HepG2 (cell line): Measurements from ENCODE around the gene SPIB. TPM values are rescaled to one million over a fixed set of nuclear protein-coding genes. Genes with fewer than 3 reads are reported as not detected.
A peak's percentile ranks its signal among the peaks of the same experiment; 100 is the strongest.

Source experiments
- ARID2 ChIP-seq: sonication (generic); formaldehyde crosslinking; IDR thresholded peaks from 2 replicates; pipeline ENCODE4 v1.8.1; 2022; ENCODE audit warnings: mild to moderate bottlenecking, missing genetic modification reagents, borderline replicate concordance
- CBFB ChIP-seq: sonication (generic); formaldehyde crosslinking; IDR thresholded peaks from 2 replicates; pipeline ENCODE4 v1.4.0; 2020; ENCODE audit warnings: missing genetic modification reagents
- CC2D1A ChIP-seq: sonication (generic); formaldehyde crosslinking; IDR thresholded peaks from 2 replicates; pipeline ENCODE4 v1.8.1; 2023; ENCODE audit warnings: mild to moderate bottlenecking, missing genetic modification reagents
- FOSL2 ChIP-seq: sonication (generic); formaldehyde crosslinking; IDR thresholded peaks from 2 replicates; pipeline ENCODE4 v1.4.0; 2020; ENCODE audit warnings: missing genetic modification reagents
- GATAD2A ChIP-seq: IDR thresholded peaks from 2 replicates; pipeline ENCODE4 v1.6.1; 2016
- IKZF4 ChIP-seq: sonication (generic); formaldehyde crosslinking; IDR thresholded peaks from 2 replicates; pipeline ENCODE4 v1.5.1; 2020; ENCODE audit warnings: borderline replicate concordance, mild to moderate bottlenecking, low read depth, missing genetic modification reagents; ENCODE audit errors: not compliant biosample characterization
- KDM2A ChIP-seq: sonication (generic); formaldehyde crosslinking; IDR thresholded peaks from 2 replicates; pipeline ENCODE4 v1.4.0; 2020; ENCODE audit warnings: low read depth, missing genetic modification reagents, borderline replicate concordance
- MEIS1 ChIP-seq: sonication (generic); formaldehyde crosslinking; IDR thresholded peaks from 2 replicates; pipeline ENCODE4 v1.9.0; 2021; ENCODE audit warnings: mild to moderate bottlenecking, missing genetic modification reagents, moderate library complexity, borderline replicate concordance
- NKX3-1 ChIP-seq: sonication (generic); formaldehyde crosslinking; IDR thresholded peaks from 2 replicates; pipeline ENCODE4 v1.5.0; 2020; ENCODE audit warnings: missing genetic modification reagents
- ZFY ChIP-seq: sonication (generic); formaldehyde crosslinking; IDR thresholded peaks from 2 replicates; pipeline ENCODE4 v1.4.0; 2020; ENCODE audit warnings: missing genetic modification reagents
- ZNF326 ChIP-seq: sonication (generic); formaldehyde crosslinking; IDR thresholded peaks from 2 replicates; pipeline ENCODE4 v1.4.0; 2020; ENCODE audit warnings: missing genetic modification reagents, borderline replicate concordance
- ZNF354B ChIP-seq: sonication (generic); formaldehyde crosslinking; IDR thresholded peaks from 2 replicates; pipeline ENCODE4 v1.8.0; 2022; ENCODE audit warnings: mild to moderate bottlenecking, missing genetic modification reagents
- ZNF496 ChIP-seq: sonication (generic); formaldehyde crosslinking; IDR thresholded peaks from 2 replicates; pipeline ENCODE4 v1.8.1; 2023; ENCODE audit warnings: mild to moderate bottlenecking, moderate library complexity, missing genetic modification reagents; ENCODE audit not compliant: insufficient replicate concordance
- ZNF670 ChIP-seq: sonication (generic); formaldehyde crosslinking; IDR thresholded peaks from 2 replicates; pipeline ENCODE4 v1.8.0; 2022; ENCODE audit warnings: mild to moderate bottlenecking, missing genetic modification reagents, borderline replicate concordance
- ZNF792 ChIP-seq: IDR thresholded peaks from 2 replicates; pipeline ENCODE4 v1.6.1; 2016
- polyA plus RNA-seq, 8 experiments: library from polyadenylated mRNA; depleted of rRNA in 3 of 8; stranded (reverse) in 7 of 8; unstranded in 1 of 8; fragments of >200 nt; fragmentation: Illumina TruSeq in 4 of 8; extraction: Trizol in 4 of 8; gene quantifications; 2 replicates each; pipeline versions ENCODE4 v1.2.1 to v1.2.3, GENCODE V29; 2011 to 2016; ENCODE audit warnings: low read depth in 4 of 8, missing spikeins in 1 of 8, mixed read lengths in 1 of 8; ENCODE audit not compliant: insufficient read depth in 1 of 8
- total RNA-seq, 5 experiments: library from RNA; depleted of rRNA; stranded (reverse); fragments of >200 nt; fragmentation: Illumina TruSeq; extraction: Trizol; gene quantifications; 2 replicates each; pipeline ENCODE4 v1.2.3, GENCODE V29; 2016; ENCODE audit warnings: low read depth in 1 of 5
- TF ChIP-seq, protein P1 (sequence below): sonication (generic); formaldehyde crosslinking; IDR thresholded peaks from 2 replicates; pipeline ENCODE4 v1.4.0; 2020; ENCODE audit warnings: missing genetic modification reagents
- TF ChIP-seq, protein P2 (sequence below): sonication (generic); formaldehyde crosslinking; IDR thresholded peaks from 2 replicates; pipeline ENCODE4 v1.4.0; 2020; ENCODE audit warnings: mild to moderate bottlenecking, missing genetic modification reagents
- TF ChIP-seq, protein P3 (sequence below): sonication (generic); formaldehyde crosslinking; IDR thresholded peaks from 2 replicates; pipeline ENCODE4 v1.8.1; 2023; ENCODE audit warnings: mild to moderate bottlenecking, inconsistent platforms, moderate library complexity, missing genetic modification reagents, borderline replicate concordance

Gene SPIB
- total and polyA plus RNA-seq, 2 of the 13 experiments (the other 11 are each of a cell fraction or from before 2014, with no cell fraction given), result 0.04 TPM; not detected in 1

DNA sequence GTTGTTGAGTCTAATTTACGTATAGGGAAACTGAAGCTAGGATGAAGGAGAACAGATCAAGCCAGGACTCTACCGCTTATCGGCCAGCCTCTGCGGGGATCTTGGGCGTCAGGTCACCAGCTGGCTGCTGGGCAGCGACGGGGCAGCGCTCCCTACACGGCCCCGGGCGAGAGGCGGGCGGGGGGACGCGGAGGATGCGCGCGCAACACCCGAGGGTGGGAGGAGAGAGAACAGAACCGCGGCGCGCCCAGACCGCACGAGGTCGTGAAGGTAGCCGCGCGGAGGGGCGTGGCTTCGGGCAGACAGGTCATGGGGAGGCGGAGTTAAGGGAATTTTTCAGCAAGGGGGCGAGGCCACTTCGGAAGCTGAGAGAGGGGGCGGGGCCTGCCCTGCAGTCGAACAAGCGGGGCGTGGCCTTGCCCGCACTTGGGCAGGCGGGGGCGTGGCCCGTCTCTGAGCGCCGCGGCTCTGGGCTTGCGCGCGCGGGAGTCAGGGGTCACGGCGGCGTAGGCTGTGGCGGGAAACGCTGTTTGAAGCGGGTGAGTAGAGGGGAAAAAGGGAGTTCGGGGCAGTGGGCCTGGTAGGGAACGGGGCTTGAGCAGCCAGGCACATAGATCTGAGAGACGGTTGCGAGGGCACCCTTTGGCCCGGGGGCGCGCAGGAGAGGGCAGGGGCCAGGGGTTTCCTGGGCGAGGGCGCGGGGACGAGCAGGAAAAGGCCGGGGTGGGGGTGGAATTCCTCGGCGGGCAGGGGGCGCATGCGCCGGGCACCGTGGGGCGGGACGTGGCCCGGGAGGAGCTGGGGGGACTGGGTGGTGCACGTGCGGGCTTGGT, 34.7 kb upstream of the SPIB start, which contains the start of gene POLD1 (continued):
- peak; percentile 76 for TF ChIP-seq ZFY (CRISPR knock-in tag)
- TF ChIP-seq, protein P1, sequence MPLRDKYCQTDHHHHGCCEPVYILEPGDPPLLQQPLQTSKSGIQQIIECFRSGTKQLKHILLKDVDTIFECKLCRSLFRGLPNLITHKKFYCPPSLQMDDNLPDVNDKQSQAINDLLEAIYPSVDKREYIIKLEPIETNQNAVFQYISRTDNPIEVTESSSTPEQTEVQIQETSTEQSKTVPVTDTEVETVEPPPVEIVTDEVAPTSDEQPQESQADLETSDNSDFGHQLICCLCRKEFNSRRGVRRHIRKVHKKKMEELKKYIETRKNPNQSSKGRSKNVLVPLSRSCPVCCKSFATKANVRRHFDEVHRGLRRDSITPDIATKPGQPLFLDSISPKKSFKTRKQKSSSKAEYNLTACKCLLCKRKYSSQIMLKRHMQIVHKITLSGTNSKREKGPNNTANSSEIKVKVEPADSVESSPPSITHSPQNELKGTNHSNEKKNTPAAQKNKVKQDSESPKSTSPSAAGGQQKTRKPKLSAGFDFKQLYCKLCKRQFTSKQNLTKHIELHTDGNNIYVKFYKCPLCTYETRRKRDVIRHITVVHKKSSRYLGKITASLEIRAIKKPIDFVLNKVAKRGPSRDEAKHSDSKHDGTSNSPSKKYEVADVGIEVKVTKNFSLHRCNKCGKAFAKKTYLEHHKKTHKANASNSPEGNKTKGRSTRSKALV, result peak; percentile 66; the same call in 1 of the 2 replicates
- peak; percentile 60; the same call in 1 of the 2 replicates for TF ChIP-seq MEIS1 (CRISPR knock-in tag)
- TF ChIP-seq IKZF4 (CRISPR knock-in tag), result peak; percentile 81
- no peak for TF ChIP-seq ZNF354B (CRISPR knock-in tag)
- TF ChIP-seq NKX3-1 (CRISPR knock-in tag), result 0 out of 2 replicates have a peak, but pooled peaks have one; percentile 66
- TF ChIP-seq FOSL2 (CRISPR knock-in tag), result 0 out of 2 replicates have a peak, but pooled peaks have one; percentile 7
- no peak for TF ChIP-seq ARID2 (CRISPR knock-in tag)
- TF ChIP-seq GATAD2A (CRISPR knock-in tag), result no peak
- TF ChIP-seq, protein P2, sequence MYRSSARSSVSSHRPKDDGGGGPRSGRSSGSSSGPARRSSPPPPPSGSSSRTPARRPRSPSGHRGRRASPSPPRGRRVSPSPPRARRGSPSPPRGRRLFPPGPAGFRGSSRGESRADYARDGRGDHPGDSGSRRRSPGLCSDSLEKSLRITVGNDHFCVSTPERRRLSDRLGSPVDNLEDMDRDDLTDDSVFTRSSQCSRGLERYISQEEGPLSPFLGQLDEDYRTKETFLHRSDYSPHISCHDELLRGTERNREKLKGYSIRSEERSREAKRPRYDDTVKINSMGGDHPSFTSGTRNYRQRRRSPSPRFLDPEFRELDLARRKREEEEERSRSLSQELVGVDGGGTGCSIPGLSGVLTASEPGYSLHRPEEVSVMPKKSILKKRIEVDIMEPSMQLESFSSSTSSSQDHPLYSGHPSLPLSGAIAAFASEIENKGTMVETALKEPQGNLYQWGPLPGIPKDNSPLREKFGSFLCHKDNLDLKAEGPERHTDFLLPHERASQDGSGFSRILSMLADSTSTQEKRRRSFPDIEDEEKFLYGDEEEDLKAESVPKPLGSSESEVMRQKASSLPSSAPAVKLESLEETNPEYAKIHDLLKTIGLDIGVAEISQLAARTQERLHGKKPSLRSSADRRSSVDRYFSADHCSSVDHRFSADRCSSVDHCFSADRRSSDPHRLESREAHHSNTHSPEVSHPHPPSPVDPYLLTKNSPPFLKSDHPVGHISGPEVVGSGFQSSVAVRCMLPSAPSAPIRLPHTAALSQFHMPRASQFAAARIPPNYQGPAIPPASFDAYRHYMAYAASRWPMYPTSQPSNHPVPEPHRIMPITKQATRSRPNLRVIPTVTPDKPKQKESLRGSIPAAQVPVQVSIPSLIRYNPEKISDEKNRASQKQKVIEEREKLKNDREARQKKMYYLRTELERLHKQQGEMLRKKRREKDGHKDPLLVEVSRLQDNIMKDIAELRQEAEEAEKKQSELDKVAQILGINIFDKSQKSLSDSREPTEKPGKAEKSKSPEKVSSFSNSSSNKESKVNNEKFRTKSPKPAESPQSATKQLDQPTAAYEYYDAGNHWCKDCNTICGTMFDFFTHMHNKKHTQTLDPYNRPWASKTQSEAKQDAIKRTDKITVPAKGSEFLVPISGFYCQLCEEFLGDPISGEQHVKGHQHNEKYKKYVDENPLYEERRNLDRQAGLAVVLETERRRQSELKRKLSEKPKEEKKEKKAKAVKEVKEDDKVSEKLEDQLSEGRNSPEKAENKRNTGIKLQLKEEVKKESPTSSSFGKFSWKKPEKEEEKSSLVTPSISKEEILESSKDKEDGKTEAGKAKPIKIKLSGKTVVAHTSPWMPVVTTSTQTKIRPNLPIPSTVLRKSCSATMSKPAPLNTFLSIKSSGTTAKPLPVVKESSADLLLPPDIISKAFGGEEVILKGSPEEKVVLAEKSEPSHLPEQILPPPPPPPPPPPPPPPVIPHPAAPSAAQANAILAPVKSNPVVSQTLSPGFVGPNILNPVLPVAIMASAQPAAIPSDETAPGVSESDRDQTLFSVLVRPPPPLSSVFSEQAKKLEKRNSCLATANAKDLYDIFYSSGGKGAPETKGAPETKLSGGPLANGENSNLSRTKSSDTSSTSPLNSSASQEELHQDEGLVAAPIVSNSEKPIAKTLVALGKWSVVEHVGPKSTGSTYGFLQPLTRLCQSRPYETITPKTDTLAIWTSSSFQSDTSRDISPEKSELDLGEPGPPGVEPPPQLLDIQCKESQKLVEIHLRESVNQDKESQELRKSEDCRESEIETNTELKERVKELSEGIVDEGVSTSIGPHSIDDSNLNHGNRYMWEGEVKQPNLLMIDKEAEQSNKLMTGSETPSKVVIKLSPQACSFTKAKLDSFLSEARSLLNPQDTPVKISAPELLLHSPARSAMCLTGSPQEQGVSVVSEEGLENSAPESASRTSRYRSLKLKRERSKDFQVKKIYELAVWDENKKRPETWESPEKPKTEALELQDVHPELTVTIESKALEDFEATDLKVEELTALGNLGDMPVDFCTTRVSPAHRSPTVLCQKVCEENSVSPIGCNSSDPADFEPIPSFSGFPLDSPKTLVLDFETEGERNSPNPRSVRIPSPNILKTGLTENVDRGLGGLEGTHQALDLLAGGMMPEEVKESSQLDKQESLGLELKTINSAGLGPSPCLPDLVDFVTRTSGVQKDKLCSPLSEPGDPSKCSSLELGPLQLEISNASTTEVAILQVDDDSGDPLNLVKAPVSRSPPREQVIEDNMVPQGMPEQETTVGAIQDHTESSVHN (CRISPR knock-in tag), result no peak
- TF ChIP-seq ZNF326, result 0 out of 2 replicates have a peak, but pooled peaks have one; percentile 37
- TF ChIP-seq KDM2A, result peak; percentile 99
- peak; percentile 86; the same call in 1 of the 2 replicates for TF ChIP-seq ZNF670 (CRISPR knock-in tag)
- TF ChIP-seq CBFB (CRISPR knock-in tag), result peak; percentile 61; the same call in 1 of the 2 replicates
- no peak for TF ChIP-seq CC2D1A
- TF ChIP-seq, protein P3, sequence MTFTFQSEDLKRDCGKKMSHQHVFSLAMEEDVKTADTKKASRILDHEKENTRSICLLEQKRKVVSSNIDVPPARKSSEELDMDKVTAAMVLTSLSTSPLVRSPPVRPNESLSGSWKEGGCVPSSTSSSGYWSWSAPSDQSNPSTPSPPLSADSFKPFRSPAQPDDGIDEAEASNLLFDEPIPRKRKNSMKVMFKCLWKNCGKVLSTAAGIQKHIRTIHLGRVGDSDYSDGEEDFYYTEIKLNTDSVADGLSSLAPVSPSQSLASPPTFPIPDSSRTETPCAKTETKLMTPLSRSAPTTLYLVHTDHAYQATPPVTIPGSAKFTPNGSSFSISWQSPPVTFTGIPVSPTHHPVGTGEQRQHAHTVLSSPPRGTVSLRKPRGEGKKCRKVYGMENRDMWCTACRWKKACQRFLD (CRISPR knock-in tag), result peak; percentile 42; the same call in 1 of the 2 replicates
- TF ChIP-seq ZNF496 (CRISPR knock-in tag), result no peak
- peak; percentile 50; the same call in 1 of the 2 replicates for TF ChIP-seq ZNF792 (CRISPR knock-in tag)
